VCaP (cell line): ENCODE results near the gene CLEC10A.

Source experiments
- H3K27ac ChIP-seq: fragments of 450-650 bp; 2 replicates; pipeline ENCODE4 v1.5.1; 2017
- TF ChIP-seq, protein P1 (sequence below): fragments of 450-650 bp; conservative IDR thresholded peaks from 2 replicates; pipeline ENCODE4 v1.5.1; 2017; ENCODE audit warnings: mild to moderate bottlenecking, moderate library complexity

CLEC10A gene

DNA sequence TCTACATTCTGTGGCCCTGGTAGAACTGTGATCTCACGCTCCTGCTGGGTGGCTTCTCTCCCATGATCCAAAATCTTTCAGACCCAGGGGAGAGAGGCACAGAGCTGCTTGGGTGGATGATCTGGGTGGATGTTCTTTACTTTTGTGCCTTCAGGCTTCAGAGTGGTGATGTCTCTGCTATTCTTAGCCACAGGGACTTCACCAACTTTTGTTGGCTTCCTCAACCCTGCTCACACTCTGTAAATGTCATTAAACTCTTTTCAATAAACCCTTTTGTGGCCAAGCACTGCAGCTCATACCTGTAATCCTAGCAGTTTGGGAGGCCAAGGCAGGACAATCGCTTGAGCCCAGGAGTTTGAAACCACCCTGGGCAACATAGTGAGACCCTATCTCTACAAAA lies 7.6 kb downstream of the CLEC10A start:
- TF ChIP-seq, protein P1, sequence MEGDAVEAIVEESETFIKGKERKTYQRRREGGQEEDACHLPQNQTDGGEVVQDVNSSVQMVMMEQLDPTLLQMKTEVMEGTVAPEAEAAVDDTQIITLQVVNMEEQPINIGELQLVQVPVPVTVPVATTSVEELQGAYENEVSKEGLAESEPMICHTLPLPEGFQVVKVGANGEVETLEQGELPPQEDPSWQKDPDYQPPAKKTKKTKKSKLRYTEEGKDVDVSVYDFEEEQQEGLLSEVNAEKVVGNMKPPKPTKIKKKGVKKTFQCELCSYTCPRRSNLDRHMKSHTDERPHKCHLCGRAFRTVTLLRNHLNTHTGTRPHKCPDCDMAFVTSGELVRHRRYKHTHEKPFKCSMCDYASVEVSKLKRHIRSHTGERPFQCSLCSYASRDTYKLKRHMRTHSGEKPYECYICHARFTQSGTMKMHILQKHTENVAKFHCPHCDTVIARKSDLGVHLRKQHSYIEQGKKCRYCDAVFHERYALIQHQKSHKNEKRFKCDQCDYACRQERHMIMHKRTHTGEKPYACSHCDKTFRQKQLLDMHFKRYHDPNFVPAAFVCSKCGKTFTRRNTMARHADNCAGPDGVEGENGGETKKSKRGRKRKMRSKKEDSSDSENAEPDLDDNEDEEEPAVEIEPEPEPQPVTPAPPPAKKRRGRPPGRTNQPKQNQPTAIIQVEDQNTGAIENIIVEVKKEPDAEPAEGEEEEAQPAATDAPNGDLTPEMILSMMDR: no peak
- H3K27ac ChIP-seq: no peak overlapping the region

DNA sequence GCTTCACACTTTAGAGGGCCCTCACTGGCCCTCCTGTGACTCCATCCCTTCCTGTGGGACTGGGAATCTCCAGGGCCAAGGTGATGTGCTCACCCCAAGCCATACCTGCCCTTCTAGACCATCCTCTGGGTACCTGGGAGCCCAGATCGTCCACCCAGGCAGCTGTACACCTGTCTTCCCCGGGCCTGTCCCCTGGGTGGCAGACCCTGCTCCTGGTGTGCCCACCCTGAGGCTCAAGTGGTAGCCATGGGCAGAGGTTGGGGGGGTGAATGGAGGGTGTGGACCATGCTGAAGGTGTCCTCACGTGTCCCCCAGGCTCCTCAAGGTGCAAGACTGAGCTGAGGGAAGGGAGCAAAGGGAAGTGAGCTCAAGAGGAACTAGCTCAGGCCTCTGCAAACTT lies 9.3 kb downstream of the CLEC10A start:
- TF ChIP-seq, protein P1: no peak
- no peak overlapping the region for H3K27ac ChIP-seq

DNA sequence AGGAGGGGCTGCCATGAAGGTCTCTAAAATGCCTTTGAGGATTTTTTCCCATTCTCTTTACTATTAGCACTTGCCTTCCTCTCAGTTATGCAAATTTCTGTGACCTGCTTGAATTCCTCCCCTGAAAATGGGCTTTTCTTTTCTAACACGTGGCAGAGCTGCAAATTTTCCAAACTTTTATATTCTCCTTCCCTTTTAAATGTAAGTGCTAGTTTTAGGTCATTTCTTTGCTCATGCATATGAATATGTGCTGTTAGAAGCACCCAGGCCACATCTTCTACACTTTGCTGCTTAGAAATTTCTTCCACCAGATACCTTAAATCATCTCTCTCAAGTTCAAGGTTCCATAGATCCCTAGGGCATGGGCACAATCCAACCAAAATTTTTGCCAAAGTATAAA lies 11.8 kb downstream of the CLEC10A start:
- TF ChIP-seq, protein P1: no peak
- no peak overlapping the region for H3K27ac ChIP-seq

DNA sequence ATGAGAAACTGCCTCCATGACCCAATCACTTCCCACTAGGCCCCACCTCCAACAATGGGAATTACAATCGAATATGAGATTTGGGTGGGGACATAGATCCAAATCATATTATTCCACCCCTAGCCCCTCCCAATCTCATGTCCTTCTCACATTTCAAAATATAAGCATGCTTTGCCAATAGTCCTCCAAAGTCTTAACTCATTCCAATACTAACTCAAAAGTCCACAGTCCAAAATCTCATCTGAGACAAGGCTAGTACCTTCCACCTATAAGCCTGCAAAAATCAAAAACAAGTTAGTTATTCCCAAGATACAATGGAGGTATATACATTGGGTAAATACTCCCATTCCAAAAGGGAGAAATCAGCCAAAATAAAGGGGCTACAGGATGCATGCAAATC lies 12.9 kb downstream of the CLEC10A start:
- TF ChIP-seq, protein P1: no peak

DNA sequence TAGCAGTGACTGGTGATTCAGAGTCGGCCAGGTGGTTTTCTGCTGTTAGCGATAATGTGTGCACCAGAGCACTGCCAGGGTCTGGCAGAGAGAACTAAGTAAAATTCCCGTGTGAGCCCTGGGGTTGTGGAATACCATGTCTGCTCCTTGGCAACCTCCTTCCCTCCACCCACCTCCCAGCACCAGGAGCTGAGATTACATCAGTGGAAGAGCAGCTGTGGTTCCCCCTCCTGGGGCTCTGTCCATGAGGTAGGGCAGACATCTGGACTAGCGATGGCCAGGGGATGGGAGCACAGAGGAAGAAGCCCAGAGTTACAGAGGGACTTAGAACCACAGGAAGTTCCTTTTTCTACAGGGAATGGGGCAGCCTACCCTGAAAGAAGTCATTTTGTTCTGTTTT lies 15.8 kb downstream of the CLEC10A start:
- TF ChIP-seq, protein P1: no peak
- H3K27ac ChIP-seq: no peak overlapping the region

More for the DNA sequence above, 12.9 kb downstream of the CLEC10A start:
- H3K27ac ChIP-seq: no peak overlapping the region

DNA sequence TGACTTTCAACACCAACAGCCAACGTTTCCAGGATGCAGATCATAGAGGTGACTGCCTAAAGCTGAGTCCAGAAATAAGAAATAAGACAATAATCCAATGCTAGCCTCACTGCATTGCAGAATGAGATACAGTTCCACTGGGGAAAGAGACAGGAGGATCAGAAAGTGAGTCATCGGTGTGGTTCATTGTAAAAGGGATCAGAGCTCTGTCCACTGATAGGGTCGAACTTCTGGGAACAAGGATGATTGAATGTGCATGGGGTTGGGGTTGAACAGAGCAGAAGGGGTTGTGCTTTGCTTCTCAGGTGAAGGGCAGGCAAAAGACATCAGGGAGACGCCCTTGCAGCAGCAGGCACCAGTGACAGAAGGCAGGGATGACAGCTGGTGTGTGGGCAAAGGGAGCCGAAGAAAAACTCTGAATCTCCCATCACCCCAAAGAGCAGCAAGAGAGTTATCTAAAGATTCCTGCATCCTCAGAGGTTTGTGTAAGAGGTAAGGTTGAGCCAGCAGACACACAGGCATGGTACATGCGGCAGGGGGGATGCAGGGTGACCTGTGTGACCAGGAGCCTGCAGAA lies 16.4 kb downstream of the CLEC10A start:
- no peak overlapping the region for H3K27ac ChIP-seq
- TF ChIP-seq, protein P1: no peak

DNA sequence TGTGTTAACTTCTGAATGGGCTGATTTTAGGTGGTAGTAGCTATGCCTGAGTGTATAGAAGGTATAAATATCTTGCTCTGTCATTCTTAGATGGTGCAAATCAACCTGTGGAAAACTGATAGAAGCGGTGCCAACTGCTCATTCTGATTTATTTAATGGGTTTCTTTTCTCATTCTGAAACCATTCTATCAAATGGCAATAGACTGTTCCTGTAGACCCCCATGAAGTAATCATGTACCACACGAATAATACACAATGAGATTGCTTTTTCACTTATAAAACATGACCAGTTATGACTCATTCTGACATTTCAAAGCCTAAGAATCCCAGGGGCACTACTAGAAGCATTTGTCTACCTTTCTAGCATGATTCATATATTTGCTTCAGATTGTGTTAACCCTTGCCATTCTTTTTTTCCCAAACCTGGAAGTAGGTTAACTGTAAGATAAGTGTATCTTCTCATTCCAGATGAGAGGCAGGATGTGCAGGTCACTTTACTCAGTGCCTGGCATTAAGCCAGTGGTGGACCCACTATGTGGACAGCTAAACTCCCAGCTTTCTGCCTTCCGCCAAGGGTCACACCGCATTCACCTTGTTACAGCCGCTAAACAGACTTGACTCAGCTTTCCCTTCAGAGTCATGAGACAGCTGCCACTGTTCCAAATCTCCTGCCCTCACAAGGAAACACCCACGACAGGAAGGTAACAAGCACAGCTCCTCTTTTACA lies 19.7 kb downstream of the CLEC10A start:
- TF ChIP-seq, protein P1: no peak
- H3K27ac ChIP-seq: no peak overlapping the region
